GM20000 (cell line): Measurements from ENCODE around the gene RND2.

Experiments used
- DNase-seq: peaks from one replicate; pipeline ENCODE4 v3.0.0; 2012; ENCODE audit warnings: low spot score
- CTCF ChIP-seq: IDR thresholded peaks from 2 replicates; pipeline ENCODE4 v1.5.1; 2012; ENCODE audit warnings: mild to moderate bottlenecking, control low read depth; ENCODE audit errors: extremely low read depth, missing control alignments

RND2 gene

GRCh38 chr17:43031666-43032065 is 6.6 kb downstream of the RND2 start:
- DNase-seq: no peak
- no peak for TF ChIP-seq CTCF

DNA sequence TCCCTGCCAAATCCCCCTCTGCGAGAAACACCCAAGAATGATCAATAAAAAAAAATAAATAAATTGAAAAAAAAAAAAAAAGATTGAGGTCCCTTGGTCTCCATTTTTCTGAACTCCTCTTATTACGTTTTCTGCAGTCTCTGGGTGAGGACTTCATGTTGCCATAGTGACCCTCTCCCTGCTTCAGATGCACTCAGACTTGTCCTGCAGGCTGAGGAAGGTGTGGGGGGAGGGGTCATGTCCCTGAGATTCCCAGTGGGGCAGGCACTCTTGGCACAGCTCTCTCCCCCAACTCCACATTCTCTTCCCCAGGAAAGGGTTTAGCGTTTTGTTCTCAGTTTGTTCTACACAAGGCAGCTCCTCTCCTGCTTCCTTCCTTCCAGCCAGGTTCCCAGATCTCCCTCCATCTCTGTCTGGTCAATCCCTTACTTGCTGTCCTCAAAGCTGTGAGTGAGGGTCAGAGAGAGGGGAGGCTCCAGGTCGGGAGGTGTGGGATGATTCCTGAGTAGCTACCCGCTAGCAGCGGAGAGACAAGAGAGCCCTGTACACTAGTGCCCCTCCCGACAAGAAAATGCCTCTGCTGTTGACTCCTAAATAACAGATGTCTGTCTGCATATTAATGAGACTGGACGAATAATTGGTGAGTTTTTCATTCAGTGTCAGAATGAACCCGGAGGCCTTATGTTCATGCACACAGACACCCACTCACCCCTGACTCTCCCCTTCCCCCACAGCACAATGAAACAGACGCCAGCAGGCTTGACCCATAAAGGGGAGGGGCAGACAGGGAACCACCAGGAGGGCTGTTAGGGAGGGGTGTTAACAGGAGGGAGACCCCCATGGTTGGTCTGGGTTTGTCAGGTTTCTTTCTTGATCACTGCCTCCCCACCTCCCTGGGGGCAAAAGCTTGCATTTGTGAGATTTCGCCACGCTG is 9.2 kb downstream of the RND2 start:
- DNase-seq: no peak
- no peak for TF ChIP-seq CTCF

GRCh38 chr17:43034894-43035293 is 9.9 kb downstream of the RND2 start:
- no peak for DNase-seq
- no peak for TF ChIP-seq CTCF

GRCh38 chr17:43039646-43040045 is 14.6 kb downstream of the RND2 start:
- no peak for DNase-seq

GRCh38 chr17:43040655-43041054 is 15.6 kb downstream of the RND2 start:
- TF ChIP-seq CTCF: no peak
- DNase-seq: no peak

More at GRCh38 chr17:43039646-43040045, 14.6 kb downstream of the RND2 start:
- TF ChIP-seq CTCF: no peak

- no peak for TF ChIP-seq CTCF
- no peak for DNase-seq
These were observed 17.1 kb downstream of the RND2 start for GRCh38 chr17:43042025-43042628.

- no peak for DNase-seq
- TF ChIP-seq CTCF: no peak
These were observed 18.3 kb downstream of the RND2 start for GRCh38 chr17:43043307-43043706.
